ENCODE results near the gene MYO7B. TPM values are rescaled to one million over a fixed set of nuclear protein-coding genes. Genes with fewer than 3 reads are reported as not detected.

Gene MYO7B
- total RNA-seq, 4 donors from 2014 or later: 0.07 to 0.83 (median 0.51) TPM; not detected in 1

- Histone ChIP-seq H3K4me3 (no peak overlapping the region), H3K9me3 (no peaks in the 10 kb centered on the region), H3K4me1 (no peaks in the 10 kb centered on the region), H3K27me3 (no peaks in the 10 kb centered on the region), H3K27ac (peak overlapping the region in 1 of 4 donors; percentile 31), H3K36me3 (no peaks in the 10 kb centered on the region)
- in situ Hi-C loops (cut with MboI; ENCODE audit: low sequenced_read_pairs in 4 of 4) (no loop called here), intact Hi-C loops (cut with DNase I; ENCODE audit: low total_unique reads) (no loop called here)
- TF ChIP-seq POLR2A (IDR thresholded peaks at IDR 0.05) (no peak), CTCF (IDR thresholded peaks at IDR 0.05 in 4 of 5, conservative IDR thresholded peaks at IDR 0.05 in 1 of 5) (no peak)
- DNase-seq (no peak), ATAC-seq (no peak)
Observed at GRCh38 chr2:127643439-127644065, 108.1 kb downstream of the MYO7B start.

- Histone ChIP-seq H3K4me1 (peaks cover 4% of the 10 kb centered on the region in 2 donors), H3K27ac (peak overlapping the region in 1 of 4 donors; percentile 31), H3K4me3 (no peak overlapping the region), H3K27me3 (no peaks in the 10 kb centered on the region), H3K36me3 (no peaks in the 10 kb centered on the region), H3K9me3 (no peaks in the 10 kb centered on the region)
- no peak for ATAC-seq
- TF ChIP-seq POLR2A (IDR thresholded peaks at IDR 0.05) (no peak), CTCF (IDR thresholded peaks at IDR 0.05 in 4 of 5, conservative IDR thresholded peaks at IDR 0.05 in 1 of 5) (no peak)
- no peak for DNase-seq
- intact Hi-C loops (cut with DNase I; ENCODE audit: low total_unique reads) (no loop called here), in situ Hi-C loops (cut with MboI; ENCODE audit: low sequenced_read_pairs in 4 of 4) (no loop called here)
Observed at GRCh38 chr2:127644066-127645025, 108.9 kb downstream of the MYO7B start.

- Histone ChIP-seq H3K36me3 (no peaks in the 10 kb centered on the region), H3K27me3 (no peaks in the 10 kb centered on the region)
- in situ Hi-C loops (cut with MboI; ENCODE audit: low sequenced_read_pairs in 4 of 4): no loop called here
Observed at GRCh38 chr2:127645026-127645394, 109.5 kb downstream of the MYO7B start.

More at GRCh38 chr2:127645026-127645394, 109.5 kb downstream of the MYO7B start:
- Histone ChIP-seq H3K4me3 (no peak overlapping the region), H3K27ac (no peak overlapping the region), H3K9me3 (no peaks in the 10 kb centered on the region), H3K4me1 (peaks cover 8 to 11% of the 10 kb centered on the region in 2 donors)
- DNase-seq (no peak), ATAC-seq (no peak)
- TF ChIP-seq CTCF (IDR thresholded peaks at IDR 0.05 in 4 of 5, conservative IDR thresholded peaks at IDR 0.05 in 1 of 5): no peak
- TF ChIP-seq POLR2A (IDR thresholded peaks at IDR 0.05): no peak
- intact Hi-C loops (cut with DNase I; ENCODE audit: low total_unique reads): no loop called here
